Transverse colon (tissue), 4 donors: ENCODE measurements around the gene TNFRSF12A. TPM values are rescaled to one million over a fixed set of nuclear protein-coding genes. Genes with fewer than 3 reads are reported as not detected.

Experiments used
- DNase-seq: peaks from one replicate; pipeline ENCODE4 v3.0.0-alpha.2; 2019
- H3K27ac ChIP-seq, 4 donors: fragments of 200-600 bp; sonication (generic); 2 replicates each; pipeline ENCODE4 v1.5.1; 2016 to 2018; ENCODE audit warnings: inconsistent platforms in 4 of 4
- H3K27me3 ChIP-seq: fragments of 200-600 bp; sonication (generic); 2 replicates; pipeline ENCODE4 v1.5.1; 2017; ENCODE audit warnings: inconsistent platforms
- H3K36me3 ChIP-seq, 4 donors: fragments of 200-600 bp; sonication (generic); 2 replicates each; pipeline ENCODE4 v1.5.1; 2017 to 2019; ENCODE audit warnings: inconsistent platforms in 4 of 4
- H3K4me1 ChIP-seq, 4 donors: fragments of 200-600 bp; sonication (generic); 2 replicates each; pipeline ENCODE4 v1.5.1; 2017 to 2020; ENCODE audit warnings: inconsistent platforms in 4 of 4
- H3K4me3 ChIP-seq, 4 donors: fragments of 200-600 bp; sonication (generic); 1 replicate in 1 of 4; 2 replicates in 3 of 4; pipeline versions ENCODE4 v1.5.1 to v1.6.1; 2017 to 2019; ENCODE audit warnings: inconsistent platforms in 4 of 4
- H3K9me3 ChIP-seq, 2 donors: fragments of 200-600 bp; sonication (generic); 2 replicates each; pipeline ENCODE4 v1.5.1; 2017 to 2019; ENCODE audit warnings: inconsistent platforms in 2 of 2
- CTCF ChIP-seq, 5 experiments: fragments of 200-600 bp in 3 of 5; fragments of 450-650 bp in 2 of 5; sonication (generic) in 3 of 5; IDR thresholded peaks; 1 replicate in 2 of 5; 2 replicates in 3 of 5; pipeline ENCODE4 v1.5.1; 2016 to 2017; ENCODE audit warnings: antibody characterized with exemption in 5 of 5, inconsistent platforms in 3 of 5, mild to moderate bottlenecking in 2 of 5, moderate library complexity in 1 of 5
- EP300 ChIP-seq: sonication (generic); formaldehyde crosslinking; IDR thresholded peaks from one replicate; pipeline ENCODE4 v1.6.1; 2017; ENCODE audit warnings: antibody characterized with exemption, low read depth
- POLR2A ChIP-seq: fragments of 450-650 bp; IDR thresholded peaks from one replicate; pipeline ENCODE4 v1.6.1; 2016; ENCODE audit warnings: antibody characterized with exemption, mild to moderate bottlenecking, moderate library complexity
- POLR2AphosphoS5 ChIP-seq, 3 donors: sonication (generic); formaldehyde crosslinking; IDR thresholded peaks; one replicate each; pipeline ENCODE4 v1.6.1; 2016; ENCODE audit warnings: antibody characterized with exemption in 3 of 3
- WGBS, 2 donors: methylation state at CpG; one replicate each; pipeline ENCODE4 v1.1.5; 2018; ENCODE audit warnings: low coverage in 1 of 2; 5-methylcytosine and 5-hydroxymethylcytosine counted together
- in situ Hi-C, 4 donors: fragments of 200-750 bp; cut with MboI; loops; one replicate each; pipeline versions ENCODE4 v1.15.0 to v1.15.1; 2017; ENCODE audit warnings: low sequenced_read_pairs in 3 of 4, low pct_ligation_motif_present in 1 of 4, low pct_unique_long_range_greater_than_20kb in 1 of 4
- intact Hi-C: fragments of 100-400 bp; cut with DNase I; formaldehyde crosslinking; loops from one replicate; pipeline ENCODE4 v1.15.1; 2023; ENCODE audit warnings: low total_unique reads
- total RNA-seq, 4 donors: library from RNA; depleted of rRNA; stranded (reverse); fragments of >200 nt; gene quantifications; one replicate each; pipeline ENCODE4 v1.1.0, GENCODE V29; 2016

The TNFRSF12A gene
- total RNA-seq, 4 donors from 2014 or later = 13.3 to 50.5 (median 19.9) TPM

GRCh38 chr16:3030222-3031212 lies 10.3 kb downstream of the TNFRSF12A start:
- WGBS, 2 donors = 82% methylated on average over 26 of the region's 33 CpGs; no CpG with 5 or more reads in 1 of the 2 donors
- Histone ChIP-seq H3K36me3 (no peaks in the 10 kb centered on the region), H3K9me3 (no peaks in the 10 kb centered on the region), H3K27ac (no peak overlapping the region), H3K4me3 (no peak overlapping the region), H3K27me3 (peaks cover 58% of the 10 kb centered on the region), H3K4me1 (peaks cover 0 to 46% (median 22%) of the 10 kb centered on the region in 4 donors)
- intact Hi-C loops (no loop called here), in situ Hi-C loops (loop anchor here in 1 of 4 donors (25.0 kb wide), 1 partner anchor 107 kb away; the partner anchor contains the start of gene ZNF213)
- no peak for DNase-seq
- no peak for TF ChIP-seq POLR2AphosphoS5 (IDR thresholded peaks at IDR 0.05)
- no peak for TF ChIP-seq EP300
- TF ChIP-seq POLR2A = no peak
- TF ChIP-seq CTCF (IDR thresholded peaks at IDR 0.05) = no peak

GRCh38 chr16:3032624-3033023 lies 12.5 kb downstream of the TNFRSF12A start:
- Histone ChIP-seq H3K36me3 (no peaks in the 10 kb centered on the region), H3K9me3 (no peaks in the 10 kb centered on the region), H3K27me3 (peaks cover 79% of the 10 kb centered on the region), H3K4me1 (peaks cover 0 to 64% (median 31%) of the 10 kb centered on the region in 4 donors), H3K4me3 (no peak overlapping the region), H3K27ac (no peak overlapping the region)
- no peak for DNase-seq
- intact Hi-C loops (no loop called here), in situ Hi-C loops (loop anchor here in 1 of 4 donors (25.0 kb wide), 1 partner anchor 105 kb away; the partner anchor contains the start of gene ZNF213)
- 23 to 33% methylated on average over 6 to 7 of the region's 7 CpGs for WGBS, 2 donors
- TF ChIP-seq CTCF (IDR thresholded peaks at IDR 0.05) (no peak), POLR2A (no peak), EP300 (no peak), POLR2AphosphoS5 (IDR thresholded peaks at IDR 0.05) (no peak)

- Histone ChIP-seq H3K4me1 (peaks cover 0 to 52% (median 32%) of the 10 kb centered on the region in 4 donors), H3K36me3 (no peaks in the 10 kb centered on the region), H3K9me3 (no peaks in the 10 kb centered on the region), H3K27me3 (peaks cover 76% of the 10 kb centered on the region), H3K4me3 (peak overlapping the region in 3 of 4 donors; percentile 55 to 72 (median 60)), H3K27ac (peak overlapping the region in 3 of 4 donors; percentile 81 to 88 (median 88))
- in situ Hi-C loops (loop anchor here in 1 of 4 donors (25.0 kb wide), 1 partner anchor 102 kb away; the partner anchor contains the start of gene ZNF213), intact Hi-C loops (no loop called here)
- no peak for TF ChIP-seq POLR2A
- TF ChIP-seq EP300 = no peak
- no peak for TF ChIP-seq CTCF (IDR thresholded peaks at IDR 0.05)
- TF ChIP-seq POLR2AphosphoS5 (IDR thresholded peaks at IDR 0.05) = no peak
- no peak for DNase-seq
- 33% methylated on average over 7 of the region's 19 CpGs; no CpG with 5 or more reads in 1 of the 2 donors for WGBS, 2 donors
Observed at GRCh38 chr16:3035289-3035971, 15.3 kb downstream of the TNFRSF12A start.
